SK-N-SH (cell line): ENCODE measurements around the gene PEPD.

Source experiments
- CTCF ChIP-seq: fragments of 200-600 bp; sonication (generic); IDR thresholded peaks from 2 replicates; pipeline ENCODE4 v1.6.1; 2017; ENCODE audit warnings: antibody characterized with exemption, mild to moderate bottlenecking, moderate library complexity
- MAX ChIP-seq: IDR thresholded peaks from 2 replicates; pipeline ENCODE4 v1.4.0; 2012; ENCODE audit warnings: low read depth
- POLR2AphosphoS5 ChIP-seq: IDR thresholded peaks from 2 replicates; pipeline ENCODE4 v1.6.1; 2012; ENCODE audit warnings: low read depth, low read length
- RCOR1 ChIP-seq: fragments of 150-350 bp; IDR thresholded peaks from 2 replicates; pipeline ENCODE4 v1.6.1; 2017; ENCODE audit warnings: antibody characterized with exemption, low read length
- TCF12 ChIP-seq: IDR thresholded peaks from 2 replicates; pipeline ENCODE4 v1.4.0; 2012
- USF1 ChIP-seq: IDR thresholded peaks from 2 replicates; pipeline ENCODE4 v1.4.0; 2012; ENCODE audit warnings: low read depth, borderline replicate concordance

GRCh38 chr19:33476151-33476707, 45.4 kb downstream of the PEPD start:
- TF ChIP-seq TCF12: no peak
- no peak for TF ChIP-seq CTCF
- no peak for TF ChIP-seq POLR2AphosphoS5
- TF ChIP-seq USF1: no peak
- TF ChIP-seq RCOR1: no peak
- no peak for TF ChIP-seq MAX
